OCI-LY3 (cell line): ENCODE results near the gene ACBD6.

Source experiments
- EZH2phosphoT487 ChIP-seq: fragments of 200-600 bp; shearing (Covaris generic); IDR thresholded peaks from 2 replicates; pipeline ENCODE4 v1.6.1; 2018; ENCODE audit warnings: antibody characterized with exemption, mixed run types, low read depth
- TF ChIP-seq, protein P1 (sequence below): fragments of 200-600, 300-600 bp; sonication (generic); IDR thresholded peaks from 2 replicates; pipeline ENCODE4 v1.5.1; 2014; ENCODE audit warnings: antibody characterized with exemption, low read length, low read depth

DNA sequence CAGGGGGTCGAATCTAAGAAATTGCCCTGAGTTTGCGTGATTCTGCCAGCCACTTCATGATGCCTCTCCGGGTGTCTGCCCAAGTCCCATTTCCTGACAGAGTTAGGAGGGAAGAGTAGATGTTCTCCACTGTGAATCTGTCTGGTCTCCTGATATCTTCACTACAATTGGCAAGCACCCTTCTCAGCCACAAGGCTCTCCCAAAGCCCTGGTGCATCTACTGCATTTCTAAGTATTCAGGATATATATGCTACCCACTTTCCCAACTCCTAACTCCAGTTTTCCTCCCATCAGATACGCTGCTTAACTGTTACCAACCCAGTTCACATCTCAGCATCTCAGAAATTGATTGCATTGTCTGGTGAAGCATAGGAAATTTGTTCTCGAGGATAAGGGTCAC lies 30.5 kb upstream of the ACBD6 start:
- TF ChIP-seq, protein P1, sequence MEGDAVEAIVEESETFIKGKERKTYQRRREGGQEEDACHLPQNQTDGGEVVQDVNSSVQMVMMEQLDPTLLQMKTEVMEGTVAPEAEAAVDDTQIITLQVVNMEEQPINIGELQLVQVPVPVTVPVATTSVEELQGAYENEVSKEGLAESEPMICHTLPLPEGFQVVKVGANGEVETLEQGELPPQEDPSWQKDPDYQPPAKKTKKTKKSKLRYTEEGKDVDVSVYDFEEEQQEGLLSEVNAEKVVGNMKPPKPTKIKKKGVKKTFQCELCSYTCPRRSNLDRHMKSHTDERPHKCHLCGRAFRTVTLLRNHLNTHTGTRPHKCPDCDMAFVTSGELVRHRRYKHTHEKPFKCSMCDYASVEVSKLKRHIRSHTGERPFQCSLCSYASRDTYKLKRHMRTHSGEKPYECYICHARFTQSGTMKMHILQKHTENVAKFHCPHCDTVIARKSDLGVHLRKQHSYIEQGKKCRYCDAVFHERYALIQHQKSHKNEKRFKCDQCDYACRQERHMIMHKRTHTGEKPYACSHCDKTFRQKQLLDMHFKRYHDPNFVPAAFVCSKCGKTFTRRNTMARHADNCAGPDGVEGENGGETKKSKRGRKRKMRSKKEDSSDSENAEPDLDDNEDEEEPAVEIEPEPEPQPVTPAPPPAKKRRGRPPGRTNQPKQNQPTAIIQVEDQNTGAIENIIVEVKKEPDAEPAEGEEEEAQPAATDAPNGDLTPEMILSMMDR: no peak
- TF ChIP-seq EZH2phosphoT487: no peak
